H1 (cell line): Measurements from ENCODE around the gene ADCY7. TPM values are rescaled to one million over a fixed set of nuclear protein-coding genes. Genes with fewer than 3 reads are reported as not detected.

Experiments
- BCL11A ChIP-seq, 2 experiments: IDR thresholded peaks; one replicate each; pipeline ENCODE4 v1.6.1; 2011; ENCODE audit warnings: low read depth in 2 of 2, low read length in 2 of 2, mild to moderate bottlenecking in 2 of 2
- CHD7 ChIP-seq: fragments of 300-600 bp; sonication (generic); IDR thresholded peaks from 2 replicates; pipeline ENCODE4 v1.7.1; 2012; ENCODE audit warnings: low read length, moderate library complexity, mild to moderate bottlenecking, inconsistent platforms; ENCODE audit not compliant: insufficient replicate concordance
- EP300 ChIP-seq, 2 experiments: IDR thresholded peaks; 1 replicate in 1 of 2; 2 replicates in 1 of 2; pipeline ENCODE4 v1.6.1; 2011 to 2012; ENCODE audit warnings: low read depth in 2 of 2, low read length in 2 of 2, mild to moderate bottlenecking in 2 of 2, borderline replicate concordance in 1 of 2, inconsistent platforms in 1 of 2, moderate library complexity in 1 of 2
- GABPA ChIP-seq: IDR thresholded peaks from 2 replicates; pipeline ENCODE4 v1.6.1; 2011; ENCODE audit warnings: mild to moderate bottlenecking, low read length, moderate library complexity, borderline replicate concordance; ENCODE audit not compliant: insufficient read depth
- JUND ChIP-seq: IDR thresholded peaks from 2 replicates; pipeline ENCODE4 v1.6.1; 2011; ENCODE audit warnings: mild to moderate bottlenecking, improper control_type of control experiment, low read length
- POLR2A ChIP-seq, 2 experiments: IDR thresholded peaks; 1 replicate in 1 of 2; 2 replicates in 1 of 2; pipeline ENCODE4 v1.6.1; 2011; ENCODE audit warnings: low read depth in 2 of 2, low read length in 2 of 2, mild to moderate bottlenecking in 2 of 2; ENCODE audit errors: control extremely low read depth in 1 of 2
- polyA plus RNA-seq, 7 experiments: library from polyadenylated mRNA; depleted of rRNA in 3 of 7; stranded (reverse) in 5 of 7; unstranded in 2 of 7; fragments of >200 nt in 5 of 7; fragments of 200-250 nt in 2 of 7; gene quantifications; 1 replicate in 5 of 7; 2 replicates in 1 of 7; 4 replicates in 1 of 7; pipeline versions ENCODE4 v1.2.1 to v1.2.3, GENCODE V29; 2011 to 2013; ENCODE audit warnings: missing spikeins in 2 of 7, mixed read lengths in 2 of 7
- total RNA-seq: library from RNA; stranded (reverse); fragmentation: NEBNext Ultra II Directional; extraction: Animal tissue kit (Norgen Biotek cat#: 25700); gene quantifications from 2 replicates; pipeline ENCODE4 v1.2.1, GENCODE V29; 2021

The ADCY7 gene
- total and polyA plus RNA-seq, 2 of the 8 experiments (the other 6 are each of a cell fraction or from before 2014, with no cell fraction given): 2.4 to 5.1 TPM

GRCh38 chr16:50326264-50326663, 59.9 kb downstream of the ADCY7 start (continued):
- TF ChIP-seq CHD7: no peak
- TF ChIP-seq BCL11A (IDR thresholded peaks at IDR 0.05; ENCODE audit: low read depth in 2 of 2, low read length in 2 of 2): no peak
- TF ChIP-seq JUND: no peak
- TF ChIP-seq GABPA: no peak
- no peak for TF ChIP-seq POLR2A (IDR thresholded peaks at IDR 0.05; ENCODE audit: control extremely low read depth in 1 of 2, low read depth in 2 of 2, low read length in 2 of 2)
- TF ChIP-seq EP300 (IDR thresholded peaks at IDR 0.05; ENCODE audit: borderline replicate concordance in 1 of 2, low read depth in 2 of 2, low read length in 2 of 2): no peak
